Measurements from ENCODE around the gene IAPP. TPM values are rescaled to one million over a fixed set of nuclear protein-coding genes. Genes with fewer than 3 reads are reported as not detected.
"Not testable (repeated sequence)": the region's sequence is repeated elsewhere in the genome, so short reads cannot be mapped to it uniquely, and the experiment has no call there.

IAPP gene
- total RNA-seq, 1 donor from 2014 or later, result not detected

DNA sequence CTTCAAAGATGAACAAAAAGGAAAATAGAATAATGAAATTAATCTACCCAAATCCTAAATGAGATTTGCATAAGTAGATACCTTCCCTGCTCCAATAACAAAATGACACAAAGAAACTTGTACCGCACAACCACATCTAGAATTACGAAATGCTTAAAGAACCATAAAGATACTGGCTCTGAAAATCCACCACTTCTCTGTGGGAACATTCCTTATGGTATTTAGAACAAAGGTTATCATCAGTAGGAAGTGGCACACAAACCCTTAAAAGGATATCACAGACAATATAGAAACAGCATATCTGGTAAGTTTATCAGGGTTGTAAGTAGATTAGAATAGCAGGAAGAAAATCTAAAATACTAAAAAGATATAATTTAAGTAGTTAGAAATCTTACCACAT, 11.6 kb downstream of the IAPP start:
- FAIRE-seq, result no peak
- TF ChIP-seq, protein P1, sequence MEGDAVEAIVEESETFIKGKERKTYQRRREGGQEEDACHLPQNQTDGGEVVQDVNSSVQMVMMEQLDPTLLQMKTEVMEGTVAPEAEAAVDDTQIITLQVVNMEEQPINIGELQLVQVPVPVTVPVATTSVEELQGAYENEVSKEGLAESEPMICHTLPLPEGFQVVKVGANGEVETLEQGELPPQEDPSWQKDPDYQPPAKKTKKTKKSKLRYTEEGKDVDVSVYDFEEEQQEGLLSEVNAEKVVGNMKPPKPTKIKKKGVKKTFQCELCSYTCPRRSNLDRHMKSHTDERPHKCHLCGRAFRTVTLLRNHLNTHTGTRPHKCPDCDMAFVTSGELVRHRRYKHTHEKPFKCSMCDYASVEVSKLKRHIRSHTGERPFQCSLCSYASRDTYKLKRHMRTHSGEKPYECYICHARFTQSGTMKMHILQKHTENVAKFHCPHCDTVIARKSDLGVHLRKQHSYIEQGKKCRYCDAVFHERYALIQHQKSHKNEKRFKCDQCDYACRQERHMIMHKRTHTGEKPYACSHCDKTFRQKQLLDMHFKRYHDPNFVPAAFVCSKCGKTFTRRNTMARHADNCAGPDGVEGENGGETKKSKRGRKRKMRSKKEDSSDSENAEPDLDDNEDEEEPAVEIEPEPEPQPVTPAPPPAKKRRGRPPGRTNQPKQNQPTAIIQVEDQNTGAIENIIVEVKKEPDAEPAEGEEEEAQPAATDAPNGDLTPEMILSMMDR (IDR thresholded peaks at IDR 0.05; ENCODE audit: insufficient read depth, low read length, severe bottlenecking), result no peak
- DNase-seq (ENCODE audit: low read depth), result no peak
- no peak overlapping the region for H3K4me3 ChIP-seq (ENCODE audit: low read depth, low read length)
- no peaks in the 10 kb centered on the region for H3K27me3 ChIP-seq (ENCODE audit: control insufficient read depth, insufficient read depth, low read length)
- H3K36me3 ChIP-seq (ENCODE audit: control insufficient read depth, insufficient read depth, low read length), result no peaks in the 10 kb centered on the region

DNA sequence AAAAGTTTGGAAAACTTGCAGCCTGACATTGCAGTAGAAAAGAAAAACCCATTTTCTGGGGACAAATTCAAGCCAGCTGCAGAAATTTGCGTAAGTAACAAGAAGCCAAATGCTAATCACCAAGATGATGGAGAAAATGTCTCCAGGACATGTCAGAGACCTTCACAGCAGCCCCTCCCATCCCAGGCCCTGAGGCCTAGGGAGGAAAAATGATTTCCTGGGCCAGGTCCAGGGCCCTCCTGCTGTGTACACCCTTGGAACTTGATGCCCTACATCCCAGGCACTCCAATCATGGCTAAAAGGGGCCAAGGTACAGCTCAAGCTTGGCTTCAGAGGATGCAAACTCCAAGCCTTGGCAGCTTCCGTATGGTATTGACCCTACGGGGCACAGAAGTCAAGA, 14.5 kb downstream of the IAPP start:
- TF ChIP-seq, protein P1 (IDR thresholded peaks at IDR 0.05; ENCODE audit: insufficient read depth, low read length, severe bottlenecking), result no peak
- no peak for FAIRE-seq
- H3K4me3 ChIP-seq (ENCODE audit: low read depth, low read length), result no peak overlapping the region
- no peaks in the 10 kb centered on the region for H3K36me3 ChIP-seq (ENCODE audit: control insufficient read depth, insufficient read depth, low read length)
- DNase-seq (ENCODE audit: low read depth), result no peak
- H3K27me3 ChIP-seq (ENCODE audit: control insufficient read depth, insufficient read depth, low read length), result no peaks in the 10 kb centered on the region

DNA sequence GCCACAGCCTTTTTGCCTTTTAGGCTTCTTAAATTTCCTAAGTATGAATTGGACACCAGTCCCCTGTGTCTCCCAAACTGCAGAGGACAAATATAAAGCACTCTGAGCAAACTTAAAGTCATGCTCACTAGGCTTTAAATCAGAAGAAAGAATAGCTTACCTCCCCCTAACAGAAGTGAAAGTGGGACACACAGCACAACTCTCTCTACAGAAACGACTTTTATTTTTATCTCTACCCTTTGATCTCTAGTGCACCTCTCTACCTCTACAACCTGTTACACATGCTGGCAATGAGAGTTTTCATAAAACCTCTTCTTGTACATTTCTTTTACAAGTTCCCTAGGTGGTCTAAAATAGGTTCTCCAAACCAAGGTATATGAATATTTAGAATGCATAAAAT, 19.7 kb downstream of the IAPP start:
- TF ChIP-seq, protein P1 (IDR thresholded peaks at IDR 0.05; ENCODE audit: insufficient read depth, low read length, severe bottlenecking), result no peak
- FAIRE-seq, result no peak
- no peak overlapping the region for H3K4me3 ChIP-seq (ENCODE audit: low read depth, low read length)
- H3K36me3 ChIP-seq (ENCODE audit: control insufficient read depth, insufficient read depth, low read length), result no peaks in the 10 kb centered on the region
- no peak for DNase-seq (ENCODE audit: low read depth)
- no peaks in the 10 kb centered on the region for H3K27me3 ChIP-seq (ENCODE audit: control insufficient read depth, insufficient read depth, low read length)

DNA sequence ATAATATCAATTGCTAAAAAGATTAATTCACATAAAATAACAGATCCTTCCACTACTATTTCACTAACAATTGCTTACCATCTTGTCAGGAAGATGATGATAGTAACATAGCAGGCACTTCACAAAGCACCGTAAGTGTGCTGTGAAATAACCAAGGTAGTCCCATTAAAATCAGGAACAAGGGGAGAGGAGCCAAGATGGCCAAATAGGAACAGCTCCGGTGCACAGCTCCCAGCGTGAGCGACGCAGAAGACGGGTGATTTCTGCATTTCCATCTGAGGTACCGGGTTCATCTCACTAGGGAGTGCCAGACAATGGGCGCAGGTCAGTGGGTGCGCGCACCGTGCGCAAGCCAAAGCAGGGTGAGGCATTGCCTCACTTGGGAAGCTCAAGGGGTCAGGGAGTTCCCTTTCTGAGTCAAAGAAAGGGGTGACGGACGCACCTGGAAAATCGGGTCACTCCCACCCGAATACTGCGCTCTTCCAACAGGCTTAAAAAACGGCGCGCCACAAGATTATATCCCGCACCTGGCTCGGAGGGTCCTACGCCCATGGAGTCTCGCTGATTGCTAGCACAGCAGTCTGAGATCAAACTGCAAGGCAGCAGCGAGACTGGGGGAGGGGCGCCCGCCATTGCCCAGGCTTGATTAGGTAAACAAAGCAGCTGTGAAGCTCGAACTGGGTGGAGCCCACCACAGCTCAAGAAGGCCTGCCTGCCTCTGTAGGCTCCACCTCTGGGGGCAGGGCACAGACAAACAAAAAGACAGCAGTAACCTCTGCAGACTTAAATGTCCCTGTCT, 22.3 kb downstream of the IAPP start:
- not testable (repeated sequence) for H3K4me3 ChIP-seq (ENCODE audit: low read depth, low read length); H3K27me3 ChIP-seq (ENCODE audit: control insufficient read depth, insufficient read depth, low read length); H3K36me3 ChIP-seq (ENCODE audit: control insufficient read depth, insufficient read depth, low read length); DNase-seq (ENCODE audit: low read depth); FAIRE-seq

DNA sequence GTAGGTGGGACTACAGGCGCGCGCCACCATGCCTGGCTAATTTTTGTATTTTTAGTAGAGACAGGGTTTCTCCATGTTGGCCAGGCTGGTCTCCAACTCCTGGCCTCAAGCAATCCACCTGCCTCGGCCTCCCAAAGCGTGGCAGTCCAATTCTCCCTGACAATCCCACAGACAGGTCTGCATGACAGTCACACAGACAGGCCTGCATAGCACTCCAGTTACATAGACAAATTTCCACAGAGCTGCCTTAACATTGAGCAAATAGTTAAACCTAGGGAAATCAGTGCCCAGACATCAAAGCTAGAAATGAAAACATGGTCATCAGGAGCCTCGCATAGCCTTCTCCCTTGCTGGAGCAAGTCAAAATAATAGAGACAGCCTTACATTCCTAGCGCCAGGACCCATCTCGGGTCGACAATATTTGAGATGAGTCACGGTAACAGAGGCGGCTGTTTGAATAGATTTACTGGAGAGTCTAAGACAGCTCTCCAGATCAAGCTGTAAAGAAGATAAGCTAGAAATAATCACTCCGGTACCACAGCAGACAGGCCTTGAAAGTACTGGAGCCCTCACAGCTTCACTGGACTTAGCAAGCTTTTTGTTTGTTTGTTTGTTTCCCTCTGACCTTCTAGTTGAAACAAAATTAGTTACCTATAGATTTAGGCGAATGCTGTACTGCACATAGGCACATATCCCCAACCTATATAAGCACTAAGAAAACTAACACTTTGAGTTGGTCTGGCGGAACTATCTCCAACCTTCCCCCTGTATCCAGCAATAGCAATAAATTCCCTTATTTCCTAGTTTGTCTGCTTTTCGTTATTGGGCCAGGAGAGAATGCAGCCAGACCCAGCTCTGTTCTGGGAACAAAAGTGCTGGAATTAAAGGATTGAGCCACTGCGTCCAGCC, 40.9 kb downstream of the IAPP start:
- TF ChIP-seq, protein P1 (IDR thresholded peaks at IDR 0.05; ENCODE audit: insufficient read depth, low read length, severe bottlenecking), result no peak
- FAIRE-seq, result no peak

DNA sequence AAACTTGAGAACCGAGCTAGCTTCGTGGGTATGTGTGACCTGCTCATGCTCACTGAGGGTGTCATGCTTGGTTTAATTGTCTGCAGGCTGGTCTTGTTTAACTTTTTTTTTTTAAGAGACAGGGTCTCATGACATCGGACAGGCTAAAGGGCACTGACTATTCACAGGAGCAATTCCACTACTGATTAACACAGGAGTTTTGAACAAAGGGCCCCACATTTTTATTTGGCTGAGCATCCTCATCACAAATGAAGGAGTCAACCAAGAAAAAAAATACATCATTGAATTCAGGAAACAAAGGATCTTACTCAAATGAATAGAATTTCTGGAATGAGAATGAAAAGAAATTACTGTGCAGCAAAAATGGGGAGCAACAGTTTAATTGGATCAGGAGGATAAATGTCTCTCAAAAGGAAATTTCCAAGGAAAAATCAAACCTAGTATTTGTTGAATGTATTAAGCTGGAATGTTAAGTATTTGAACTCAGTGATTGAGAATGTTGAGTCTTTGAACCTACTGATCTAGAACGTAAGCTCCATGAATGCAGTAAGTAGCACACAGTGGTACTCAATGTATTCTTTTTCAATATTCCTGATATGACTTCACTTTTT, 43.9 kb downstream of the IAPP start:
- Histone ChIP-seq H3K27me3 (ENCODE audit: control insufficient read depth, insufficient read depth, low read length) (no peaks in the 10 kb centered on the region), H3K36me3 (ENCODE audit: control insufficient read depth, insufficient read depth, low read length) (no peaks in the 10 kb centered on the region), H3K4me3 (ENCODE audit: low read depth, low read length) (no peak overlapping the region)
- FAIRE-seq, result no peak
- TF ChIP-seq, protein P1 (IDR thresholded peaks at IDR 0.05; ENCODE audit: insufficient read depth, low read length, severe bottlenecking), result no peak
- DNase-seq (ENCODE audit: low read depth), result no peak

More for the DNA sequence above, 40.9 kb downstream of the IAPP start:
- no peaks in the 10 kb centered on the region for H3K27me3 ChIP-seq (ENCODE audit: control insufficient read depth, insufficient read depth, low read length)
- no peak overlapping the region for H3K4me3 ChIP-seq (ENCODE audit: low read depth, low read length)
- DNase-seq (ENCODE audit: low read depth), result no peak
- no peaks in the 10 kb centered on the region for H3K36me3 ChIP-seq (ENCODE audit: control insufficient read depth, insufficient read depth, low read length)

DNA sequence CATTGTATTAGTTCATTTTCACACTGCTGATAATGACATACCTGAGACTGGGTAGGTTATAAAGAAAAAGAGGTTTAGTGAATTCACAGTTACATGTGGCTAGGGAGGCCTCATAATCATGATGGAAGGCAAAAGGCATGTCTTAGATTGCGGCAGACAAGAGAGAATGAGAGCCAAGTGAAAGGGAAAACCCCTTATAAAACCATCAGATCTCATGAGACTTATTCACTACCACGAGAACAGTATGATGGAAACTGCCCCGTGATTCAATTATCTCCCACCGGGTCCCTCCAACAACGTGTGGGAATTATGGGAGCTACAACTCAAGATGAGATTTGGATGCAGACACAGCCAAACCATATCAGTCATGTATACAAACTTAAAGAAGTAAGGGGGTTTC, 45.7 kb downstream of the IAPP start:
- not testable (repeated sequence) for H3K4me3 ChIP-seq (ENCODE audit: low read depth, low read length); H3K27me3 ChIP-seq (ENCODE audit: control insufficient read depth, insufficient read depth, low read length); DNase-seq (ENCODE audit: low read depth); FAIRE-seq; H3K36me3 ChIP-seq (ENCODE audit: control insufficient read depth, insufficient read depth, low read length)

DNA sequence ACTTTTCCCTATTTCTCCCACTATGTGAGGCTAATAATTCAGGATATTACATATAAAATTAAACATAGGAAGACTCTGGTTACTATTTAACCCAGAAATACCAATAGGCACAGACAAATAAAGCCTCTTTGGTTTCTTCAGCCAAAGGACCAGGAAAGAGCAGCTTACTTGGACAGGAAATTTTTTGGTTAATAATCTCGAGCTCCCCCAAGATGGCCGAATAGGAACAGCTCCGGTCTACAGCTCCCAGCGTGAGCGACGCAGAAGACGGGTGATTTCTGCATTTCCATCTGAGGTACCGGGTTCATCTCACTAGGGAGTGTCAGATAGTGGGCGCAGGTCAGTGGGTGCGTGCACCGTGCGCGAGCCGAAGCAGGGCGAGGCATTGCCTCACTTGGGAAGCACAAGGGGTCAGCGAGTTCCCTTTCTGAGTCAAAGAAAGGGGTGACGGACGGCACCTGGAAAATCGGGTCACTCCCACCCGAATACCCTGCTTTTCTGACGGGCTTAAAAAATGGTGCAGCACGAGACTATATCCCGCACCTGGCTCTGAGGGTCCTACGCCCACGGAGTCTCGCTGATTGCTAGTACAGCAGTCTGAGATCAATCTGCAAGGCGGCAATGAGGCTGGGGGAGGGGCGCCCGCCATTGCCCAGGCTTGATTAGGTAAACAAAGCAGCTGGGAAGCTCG, 46.5 kb downstream of the IAPP start:
- not testable (repeated sequence) for H3K4me3 ChIP-seq (ENCODE audit: low read depth, low read length); DNase-seq (ENCODE audit: low read depth); H3K27me3 ChIP-seq (ENCODE audit: control insufficient read depth, insufficient read depth, low read length); H3K36me3 ChIP-seq (ENCODE audit: control insufficient read depth, insufficient read depth, low read length); FAIRE-seq

All from bronchial epithelial cell (primary cell).